ENCODE results near the gene CRYL1. TPM values are rescaled to one million over a fixed set of nuclear protein-coding genes. Genes with fewer than 3 reads are reported as not detected.

CRYL1 gene
- total RNA-seq, 1 experiment from 2014 or later, result 5.9 TPM

DNA sequence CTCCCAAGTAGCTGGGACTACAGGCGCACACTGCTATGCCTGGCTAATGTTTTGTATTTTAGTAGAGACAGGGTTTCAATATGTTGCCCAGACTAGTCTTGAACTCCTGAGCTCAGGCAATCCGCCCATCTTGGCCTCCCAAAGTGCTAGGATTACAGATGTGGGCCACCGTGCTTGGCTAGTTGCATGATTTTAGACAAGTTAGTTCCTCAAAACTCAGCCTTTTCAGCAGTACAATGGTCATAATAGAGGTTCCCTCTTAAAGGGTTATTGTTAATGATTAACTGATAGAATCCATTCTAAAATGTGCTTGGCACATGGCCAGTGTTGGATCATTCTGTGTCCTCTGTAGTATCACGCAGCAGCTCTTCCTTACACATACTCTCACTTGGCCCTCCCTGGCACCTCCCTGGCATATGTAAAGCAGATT, 21.8 kb upstream of the CRYL1 start:
- TF ChIP-seq EZH2 (IDR thresholded peaks at IDR 0.05; ENCODE audit: borderline replicate concordance, low read depth, low read length, poor library complexity, severe bottlenecking), result no peak
- TF ChIP-seq, protein P1, sequence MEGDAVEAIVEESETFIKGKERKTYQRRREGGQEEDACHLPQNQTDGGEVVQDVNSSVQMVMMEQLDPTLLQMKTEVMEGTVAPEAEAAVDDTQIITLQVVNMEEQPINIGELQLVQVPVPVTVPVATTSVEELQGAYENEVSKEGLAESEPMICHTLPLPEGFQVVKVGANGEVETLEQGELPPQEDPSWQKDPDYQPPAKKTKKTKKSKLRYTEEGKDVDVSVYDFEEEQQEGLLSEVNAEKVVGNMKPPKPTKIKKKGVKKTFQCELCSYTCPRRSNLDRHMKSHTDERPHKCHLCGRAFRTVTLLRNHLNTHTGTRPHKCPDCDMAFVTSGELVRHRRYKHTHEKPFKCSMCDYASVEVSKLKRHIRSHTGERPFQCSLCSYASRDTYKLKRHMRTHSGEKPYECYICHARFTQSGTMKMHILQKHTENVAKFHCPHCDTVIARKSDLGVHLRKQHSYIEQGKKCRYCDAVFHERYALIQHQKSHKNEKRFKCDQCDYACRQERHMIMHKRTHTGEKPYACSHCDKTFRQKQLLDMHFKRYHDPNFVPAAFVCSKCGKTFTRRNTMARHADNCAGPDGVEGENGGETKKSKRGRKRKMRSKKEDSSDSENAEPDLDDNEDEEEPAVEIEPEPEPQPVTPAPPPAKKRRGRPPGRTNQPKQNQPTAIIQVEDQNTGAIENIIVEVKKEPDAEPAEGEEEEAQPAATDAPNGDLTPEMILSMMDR (conservative IDR thresholded peaks at IDR 0.05; ENCODE audit: low read depth, low read length), result no peak
- H3K27me3 ChIP-seq (replicated peaks; ENCODE audit: insufficient read depth, low read depth, low read length, poor library complexity), result no peaks in the 10 kb centered on the region
- H3K4me1 ChIP-seq (ENCODE audit: insufficient read depth, low read length, poor library complexity, severe bottlenecking), result no peaks in the 10 kb centered on the region
- CTCF ChIA-PET, result no interaction called here
- H3K36me3 ChIP-seq (ENCODE audit: insufficient read depth, low read length, poor library complexity, severe bottlenecking), result no peaks in the 10 kb centered on the region
- H3K9me3 ChIP-seq (ENCODE audit: low read depth, low read length, poor library complexity, severe bottlenecking), result no peaks in the 10 kb centered on the region
- DNase-seq (ENCODE audit: low spot score), result no peak
- H3K27ac ChIP-seq (ENCODE audit: low read depth, low read length, poor library complexity, severe bottlenecking), result no peak overlapping the region
- intact Hi-C loops (cut with micrococcal nuclease; ENCODE audit: unreplicated experiment), result no loop called here
- POLR2A ChIA-PET (ENCODE audit: low non-redundant PET), result no interaction called here
- H3K4me3 ChIP-seq (ENCODE audit: low read depth, low read length, poor library complexity, severe bottlenecking), result no peak overlapping the region
- BruUV-seq (replicated peaks), result no TSS peak

DNA sequence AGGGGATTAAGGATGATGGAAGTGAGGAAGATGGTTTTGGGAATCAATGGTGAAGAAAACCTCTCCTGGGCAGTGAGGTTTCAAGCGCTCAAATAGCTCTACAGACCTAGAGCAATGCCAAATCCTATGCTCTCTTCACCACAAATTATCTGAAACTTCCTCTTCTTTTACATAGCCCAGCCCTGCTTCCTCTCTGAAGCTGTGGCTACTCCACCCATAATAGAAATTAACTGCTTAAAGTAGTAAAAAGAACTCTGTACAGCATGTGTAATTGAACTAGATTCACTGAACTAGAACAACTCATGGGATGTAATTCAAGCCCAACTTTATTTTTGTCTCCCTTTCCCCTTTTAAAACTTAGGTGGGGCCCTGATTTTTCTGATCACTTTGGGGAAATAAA, 20.9 kb upstream of the CRYL1 start:
- intact Hi-C loops (cut with micrococcal nuclease; ENCODE audit: unreplicated experiment), result no loop called here
- H3K9me3 ChIP-seq (ENCODE audit: low read depth, low read length, poor library complexity, severe bottlenecking), result no peaks in the 10 kb centered on the region
- H3K27ac ChIP-seq (ENCODE audit: low read depth, low read length, poor library complexity, severe bottlenecking), result no peak overlapping the region
- ChIA-PET POLR2A (ENCODE audit: low non-redundant PET) (no interaction called here), CTCF (no interaction called here)
- no peaks in the 10 kb centered on the region for H3K4me1 ChIP-seq (ENCODE audit: insufficient read depth, low read length, poor library complexity, severe bottlenecking)
- TF ChIP-seq, protein P1 (conservative IDR thresholded peaks at IDR 0.05; ENCODE audit: low read depth, low read length), result no peak
- TF ChIP-seq EZH2 (IDR thresholded peaks at IDR 0.05; ENCODE audit: borderline replicate concordance, low read depth, low read length, poor library complexity, severe bottlenecking), result no peak
- H3K36me3 ChIP-seq (ENCODE audit: insufficient read depth, low read length, poor library complexity, severe bottlenecking), result no peaks in the 10 kb centered on the region
- no peak for DNase-seq (ENCODE audit: low spot score)
- no peaks in the 10 kb centered on the region for H3K27me3 ChIP-seq (replicated peaks; ENCODE audit: insufficient read depth, low read depth, low read length, poor library complexity)
- H3K4me3 ChIP-seq (ENCODE audit: low read depth, low read length, poor library complexity, severe bottlenecking), result no peak overlapping the region
- no TSS peak for BruUV-seq (replicated peaks)

DNA sequence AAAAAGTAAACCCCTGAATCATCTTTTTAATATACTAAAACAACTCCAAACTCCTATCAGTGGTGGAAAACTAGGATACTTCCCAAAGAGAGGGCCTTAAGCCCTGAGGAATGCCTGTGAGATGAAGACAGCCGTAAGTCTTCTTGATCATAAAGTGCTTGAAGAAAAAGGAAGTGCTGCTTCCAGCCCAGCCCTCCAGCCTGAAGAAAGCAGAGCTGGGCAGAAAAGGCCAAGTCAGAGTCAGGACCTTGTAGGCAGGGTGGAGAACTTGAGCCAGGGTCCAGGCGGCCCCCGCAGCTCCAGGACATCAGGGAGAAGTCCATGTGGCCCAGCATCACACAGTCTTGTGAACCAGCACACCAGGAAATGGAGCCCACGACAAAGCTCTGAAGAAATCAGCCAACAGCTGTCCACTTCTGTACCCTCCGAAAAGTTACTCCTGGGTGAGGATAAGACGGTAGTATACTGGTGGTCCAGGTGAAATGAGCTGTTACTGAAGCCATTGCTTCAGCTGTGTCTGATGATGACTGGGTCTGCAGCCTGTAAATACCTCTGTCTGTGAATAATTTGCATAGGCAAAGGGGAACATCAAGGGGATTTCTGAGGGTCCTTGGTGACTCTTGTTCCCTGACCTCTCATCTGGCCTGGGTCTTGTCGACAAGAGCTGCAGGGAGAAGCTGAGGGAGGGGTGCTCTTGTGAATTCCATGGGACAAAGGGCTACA, 18.7 kb upstream of the CRYL1 start:
- H3K27ac ChIP-seq (ENCODE audit: low read depth, low read length, poor library complexity, severe bottlenecking), result no peak overlapping the region
- no peak for DNase-seq (ENCODE audit: low spot score)
- POLR2A ChIA-PET (ENCODE audit: low non-redundant PET), result interaction anchor here (0.6 kb wide), 1 partner anchor 157 kb away, joined by 3 read pairs; no protein-coding TSS in a partner anchor
- no peaks in the 10 kb centered on the region for H3K27me3 ChIP-seq (replicated peaks; ENCODE audit: insufficient read depth, low read depth, low read length, poor library complexity)
- no peaks in the 10 kb centered on the region for H3K36me3 ChIP-seq (ENCODE audit: insufficient read depth, low read length, poor library complexity, severe bottlenecking)
- H3K9me3 ChIP-seq (ENCODE audit: low read depth, low read length, poor library complexity, severe bottlenecking), result no peaks in the 10 kb centered on the region
- H3K4me1 ChIP-seq (ENCODE audit: insufficient read depth, low read length, poor library complexity, severe bottlenecking), result no peaks in the 10 kb centered on the region
- intact Hi-C loops (cut with micrococcal nuclease; ENCODE audit: unreplicated experiment), result no loop called here
- CTCF ChIA-PET, result no interaction called here
- BruUV-seq (replicated peaks), result no TSS peak
- H3K4me3 ChIP-seq (ENCODE audit: low read depth, low read length, poor library complexity, severe bottlenecking), result no peak overlapping the region
- TF ChIP-seq EZH2 (IDR thresholded peaks at IDR 0.05; ENCODE audit: borderline replicate concordance, low read depth, low read length, poor library complexity, severe bottlenecking), result no peak
- TF ChIP-seq, protein P1 (conservative IDR thresholded peaks at IDR 0.05; ENCODE audit: low read depth, low read length), result no peak

All from A673 (cell line).